Effector memory CD8-positive, alpha-beta T cell (primary cell): ENCODE data around the gene RGS12.

ENCODE experiments used
- ATAC-seq: fragments of 150-1000 bp; cut with Tn5 transposase; replicated peaks from 2 replicates; pipeline ENCODE4 v1.10.0; 2021; ENCODE audit warnings: mild to moderate bottlenecking, moderate library complexity
- DNase-seq, 3 experiments: peaks; one replicate each; pipeline ENCODE4 v3.0.0; 2021
- H3K27ac Mint-ChIP-seq, 2 donors: one replicate each; pipeline ENCODE4 v1.8.0; 2022; ENCODE audit warnings: mild to moderate bottlenecking in 2 of 2, mixed read lengths in 2 of 2, moderate library complexity in 2 of 2
- H3K27me3 Mint-ChIP-seq, 2 donors: one replicate each; pipeline ENCODE4 v1.8.0; 2022; ENCODE audit warnings: mixed read lengths in 2 of 2
- H3K36me3 Mint-ChIP-seq: one replicate; pipeline ENCODE4 v1.8.0; 2022; ENCODE audit warnings: mild to moderate bottlenecking, moderate library complexity, mixed read lengths; ENCODE audit not compliant: insufficient read depth
- H3K4me1 Mint-ChIP-seq, 2 donors: one replicate each; pipeline ENCODE4 v1.8.0; 2022; ENCODE audit warnings: low read depth in 2 of 2, mixed read lengths in 2 of 2
- H3K4me3 Mint-ChIP-seq, 2 donors: one replicate each; pipeline ENCODE4 v1.8.0; 2022; ENCODE audit warnings: mild to moderate bottlenecking in 2 of 2, mixed read lengths in 2 of 2, moderate library complexity in 2 of 2
- H3K9me3 Mint-ChIP-seq, 2 donors: one replicate each; pipeline ENCODE4 v1.8.0; 2022; ENCODE audit warnings: mixed read lengths in 2 of 2
- total RNA-seq, 9 experiments: gene quantifications; one replicate each; lab custom pipeline; 2026; lab: John Stamatoyannopoulos, UW

The RGS12 gene, protein sequence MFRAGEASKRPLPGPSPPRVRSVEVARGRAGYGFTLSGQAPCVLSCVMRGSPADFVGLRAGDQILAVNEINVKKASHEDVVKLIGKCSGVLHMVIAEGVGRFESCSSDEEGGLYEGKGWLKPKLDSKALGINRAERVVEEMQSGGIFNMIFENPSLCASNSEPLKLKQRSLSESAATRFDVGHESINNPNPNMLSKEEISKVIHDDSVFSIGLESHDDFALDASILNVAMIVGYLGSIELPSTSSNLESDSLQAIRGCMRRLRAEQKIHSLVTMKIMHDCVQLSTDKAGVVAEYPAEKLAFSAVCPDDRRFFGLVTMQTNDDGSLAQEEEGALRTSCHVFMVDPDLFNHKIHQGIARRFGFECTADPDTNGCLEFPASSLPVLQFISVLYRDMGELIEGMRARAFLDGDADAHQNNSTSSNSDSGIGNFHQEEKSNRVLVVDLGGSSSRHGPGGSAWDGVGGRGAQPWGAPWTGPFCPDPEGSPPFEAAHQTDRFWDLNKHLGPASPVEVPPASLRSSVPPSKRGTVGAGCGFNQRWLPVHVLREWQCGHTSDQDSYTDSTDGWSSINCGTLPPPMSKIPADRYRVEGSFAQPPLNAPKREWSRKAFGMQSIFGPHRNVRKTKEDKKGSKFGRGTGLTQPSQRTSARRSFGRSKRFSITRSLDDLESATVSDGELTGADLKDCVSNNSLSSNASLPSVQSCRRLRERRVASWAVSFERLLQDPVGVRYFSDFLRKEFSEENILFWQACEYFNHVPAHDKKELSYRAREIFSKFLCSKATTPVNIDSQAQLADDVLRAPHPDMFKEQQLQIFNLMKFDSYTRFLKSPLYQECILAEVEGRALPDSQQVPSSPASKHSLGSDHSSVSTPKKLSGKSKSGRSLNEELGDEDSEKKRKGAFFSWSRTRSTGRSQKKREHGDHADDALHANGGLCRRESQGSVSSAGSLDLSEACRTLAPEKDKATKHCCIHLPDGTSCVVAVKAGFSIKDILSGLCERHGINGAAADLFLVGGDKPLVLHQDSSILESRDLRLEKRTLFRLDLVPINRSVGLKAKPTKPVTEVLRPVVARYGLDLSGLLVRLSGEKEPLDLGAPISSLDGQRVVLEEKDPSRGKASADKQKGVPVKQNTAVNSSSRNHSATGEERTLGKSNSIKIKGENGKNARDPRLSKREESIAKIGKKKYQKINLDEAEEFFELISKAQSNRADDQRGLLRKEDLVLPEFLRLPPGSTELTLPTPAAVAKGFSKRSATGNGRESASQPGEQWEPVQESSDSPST (N-terminal part only)
- 3.1 to 16.1 (median 6.3) reads per million in 9 experiments for total RNA-seq

DNA sequence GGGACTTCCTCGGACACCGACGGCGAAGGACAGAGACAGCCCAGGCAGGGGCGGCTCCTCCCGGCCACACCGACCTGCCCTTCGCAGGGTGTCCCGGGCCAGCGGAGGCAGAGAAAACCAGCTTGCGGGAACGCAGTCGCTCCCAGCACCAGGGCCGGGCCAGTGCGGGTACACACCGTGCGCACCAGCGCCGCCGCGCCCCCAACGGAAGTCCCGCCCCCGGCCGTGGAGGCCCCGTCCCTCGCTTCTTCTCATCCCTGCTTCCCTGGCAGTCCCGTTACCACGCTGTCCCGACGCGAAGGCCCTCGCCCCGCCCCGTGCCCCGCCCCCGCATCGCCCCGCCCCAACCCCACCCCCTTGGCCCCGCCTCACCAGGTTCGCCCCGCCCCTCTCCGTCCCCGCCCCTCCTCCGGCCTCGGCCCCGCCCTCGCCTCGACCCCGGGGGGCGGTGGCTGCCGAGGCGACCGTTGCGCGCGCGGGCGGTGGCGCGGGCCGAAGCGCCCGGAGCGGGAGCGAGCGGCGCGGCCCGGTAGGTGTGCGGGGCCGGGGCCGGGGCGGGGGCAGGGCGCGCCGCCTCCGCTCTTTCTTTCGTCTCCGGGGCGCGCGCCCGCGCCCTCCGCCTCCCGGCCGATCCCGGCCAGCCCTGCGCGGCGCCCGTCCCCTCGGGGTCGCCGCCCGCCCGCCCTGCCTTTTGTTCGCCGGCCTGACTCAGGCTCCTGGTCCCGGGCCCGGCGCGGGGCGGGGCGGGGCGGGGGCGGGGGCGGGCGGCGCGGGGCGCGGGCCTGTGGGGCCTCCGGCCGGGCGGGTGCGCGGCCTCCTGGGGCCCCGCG, at the start of gene RGS12:
Gene RGS12 (plus strand): TSS at position 451 of the 830 bp plus-strand sequence. CDS start 23,150 bp downstream, outside the sequence.
- Mint-ChIP-seq H3K9me3 (no peaks in the 10 kb centered on the region), H3K27ac (peak within 1 kb of the TSS; percentile 86 to 90), H3K4me1 (peaks cover 22% of the 10 kb centered on the region in 2 donors), H3K27me3 (peaks cover 0 to 22% of the 10 kb centered on the region in 2 donors), H3K36me3 (peaks cover 3% of the 10 kb centered on the region), H3K4me3 (peak within 1 kb of the TSS; percentile 85 to 96)
- DNase-seq (peak; percentile 68 to 78 (median 70)), ATAC-seq (peak; percentile 82)

- H3K9me3 Mint-ChIP-seq, result no peaks in the 10 kb centered on the region
- H3K27me3 Mint-ChIP-seq, result no peaks in the 10 kb centered on the region
- H3K36me3 Mint-ChIP-seq, result peaks cover 27% of the 10 kb centered on the region
- peak overlapping the region; percentile 39 to 78 for H3K27ac Mint-ChIP-seq
- no peak overlapping the region for H3K4me3 Mint-ChIP-seq
- DNase-seq (no peak), ATAC-seq (no peak)
- peaks cover 4 to 11% of the 10 kb centered on the region in 2 donors for H3K4me1 Mint-ChIP-seq
Measured at GRCh38 chr4:3243136-3243780, 49.6 kb upstream of the RGS12 start.

- H3K9me3 Mint-ChIP-seq, result no peaks in the 10 kb centered on the region
- H3K27ac Mint-ChIP-seq, result peak overlapping the region; percentile 39 to 78
- no peaks in the 10 kb centered on the region for H3K27me3 Mint-ChIP-seq
- H3K4me1 Mint-ChIP-seq, result peaks cover 4 to 11% of the 10 kb centered on the region in 2 donors
- no peak for ATAC-seq
- no peak overlapping the region for H3K4me3 Mint-ChIP-seq
- no peak for DNase-seq
- H3K36me3 Mint-ChIP-seq, result peaks cover 22% of the 10 kb centered on the region
Measured at GRCh38 chr4:3244002-3244401, 48.8 kb upstream of the RGS12 start.

DNA sequence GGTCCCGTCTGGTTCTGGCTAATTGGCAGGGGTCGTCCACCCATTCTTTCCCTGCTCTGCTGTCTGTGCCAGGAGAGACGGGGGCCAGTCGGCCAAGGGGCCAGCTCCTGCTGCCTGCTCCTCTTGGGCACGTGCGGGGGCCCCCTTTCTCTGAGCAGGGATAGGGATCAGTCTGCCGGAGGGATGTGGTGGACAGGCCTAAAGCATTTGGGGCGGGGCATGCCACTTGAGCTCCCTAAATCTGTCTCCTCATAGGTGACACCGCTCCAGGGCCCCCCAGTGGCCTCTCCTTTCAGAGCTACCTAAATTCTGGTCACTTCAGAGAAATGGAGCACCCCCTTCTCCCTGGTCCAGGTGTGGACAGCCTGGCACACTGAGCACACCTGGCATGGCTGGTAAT, 48.1 kb upstream of the RGS12 start:
- peak overlapping the region in 1 of 2 donors; percentile 31 for H3K27ac Mint-ChIP-seq
- H3K4me3 Mint-ChIP-seq, result no peak overlapping the region
- H3K36me3 Mint-ChIP-seq, result peaks cover 19% of the 10 kb centered on the region
- H3K9me3 Mint-ChIP-seq, result no peaks in the 10 kb centered on the region
- DNase-seq, result no peak
- peaks cover 4 to 11% of the 10 kb centered on the region in 2 donors for H3K4me1 Mint-ChIP-seq
- no peaks in the 10 kb centered on the region for H3K27me3 Mint-ChIP-seq
- no peak for ATAC-seq

- H3K27me3 Mint-ChIP-seq, result no peaks in the 10 kb centered on the region
- peak overlapping the region in 1 of 2 donors; percentile 60 for H3K27ac Mint-ChIP-seq
- H3K4me3 Mint-ChIP-seq, result no peak overlapping the region
- peaks cover 15% of the 10 kb centered on the region for H3K36me3 Mint-ChIP-seq
- no peak for ATAC-seq
- H3K9me3 Mint-ChIP-seq, result no peaks in the 10 kb centered on the region
- peaks cover 4 to 12% of the 10 kb centered on the region in 2 donors for H3K4me1 Mint-ChIP-seq
- DNase-seq, result no peak
Measured at GRCh38 chr4:3245676-3246075, 47.1 kb upstream of the RGS12 start.

DNA sequence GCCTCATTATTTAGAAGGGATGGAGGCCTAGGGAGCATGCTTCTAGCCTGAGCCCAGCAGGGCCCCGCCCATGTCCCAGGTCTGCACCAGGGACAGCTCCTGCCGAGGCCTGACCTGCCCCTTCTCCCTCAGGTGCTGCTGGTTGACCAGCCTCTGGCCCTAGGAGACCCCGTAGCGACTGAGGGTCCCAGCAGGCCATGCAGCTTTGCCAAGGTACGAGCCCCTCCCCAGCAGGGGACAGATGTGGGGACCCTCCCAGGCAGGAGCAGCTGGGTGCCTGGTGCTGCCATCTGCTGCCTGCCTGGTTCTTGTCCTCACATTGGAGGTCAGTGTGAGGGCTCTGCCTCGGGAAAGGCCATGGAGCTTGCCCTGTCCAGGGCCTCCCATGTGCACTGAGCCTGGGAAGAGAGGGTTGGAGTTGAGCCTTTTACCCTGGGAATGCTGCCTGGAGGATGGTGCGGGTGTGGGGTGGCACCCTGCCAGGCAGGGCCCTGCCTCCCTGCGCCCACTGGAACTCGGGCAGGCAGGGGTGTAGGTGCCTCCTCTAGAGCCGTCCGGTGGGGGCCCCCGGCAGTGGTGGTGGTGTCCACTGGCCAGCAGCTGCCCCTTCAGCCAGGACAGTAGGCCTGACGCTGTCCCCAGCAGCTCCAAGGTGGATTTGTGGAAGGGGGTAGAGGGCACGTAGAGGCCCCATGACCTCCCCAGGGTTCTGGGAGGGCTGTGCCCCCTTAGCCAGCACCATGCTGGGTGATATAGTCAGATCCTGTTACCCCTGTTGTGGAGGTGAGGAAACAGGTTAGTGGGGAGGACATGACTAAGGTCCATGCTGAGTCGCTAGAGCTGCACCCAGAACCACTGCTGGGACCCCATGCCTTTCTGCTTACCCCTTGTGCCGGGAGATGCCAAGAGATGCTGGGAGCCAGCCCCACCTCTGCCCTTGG, 46.1 kb upstream of the RGS12 start:
- DNase-seq, result no peak
- Mint-ChIP-seq H3K4me1 (peaks cover 4 to 12% of the 10 kb centered on the region in 2 donors), H3K36me3 (peaks cover 10% of the 10 kb centered on the region), H3K9me3 (no peaks in the 10 kb centered on the region), H3K27me3 (no peaks in the 10 kb centered on the region), H3K27ac (peak overlapping the region; percentile 51 to 60), H3K4me3 (no peak overlapping the region)
- no peak for ATAC-seq

- Mint-ChIP-seq H3K27ac (no peak overlapping the region), H3K4me1 (peaks cover 4 to 12% of the 10 kb centered on the region in 2 donors), H3K4me3 (no peak overlapping the region), H3K27me3 (no peaks in the 10 kb centered on the region), H3K36me3 (peaks cover 6% of the 10 kb centered on the region), H3K9me3 (no peaks in the 10 kb centered on the region)
- ATAC-seq (no peak), DNase-seq (no peak)
Measured at GRCh38 chr4:3247399-3248177, 45.2 kb upstream of the RGS12 start.

GRCh38 chr4:3248178-3248480, 44.7 kb upstream of the RGS12 start:
- no peak for DNase-seq
- peaks cover under 1% of the 10 kb centered on the region for H3K36me3 Mint-ChIP-seq
- H3K4me1 Mint-ChIP-seq, result peaks cover 4 to 9% of the 10 kb centered on the region in 2 donors
- ATAC-seq, result no peak
- no peak overlapping the region for H3K4me3 Mint-ChIP-seq
- H3K27me3 Mint-ChIP-seq, result no peaks in the 10 kb centered on the region
- H3K9me3 Mint-ChIP-seq, result no peaks in the 10 kb centered on the region
- no peak overlapping the region for H3K27ac Mint-ChIP-seq

GRCh38 chr4:3248811-3249661, 43.8 kb upstream of the RGS12 start, which contains the start of gene MSANTD1:
Gene MSANTD1, plus strand, starts transcription at chr4:3249159. Its CDS starts 64 bp downstream, at chr4:3249223.
- Mint-ChIP-seq H3K4me3 (no peak within 1 kb of the TSS), H3K36me3 (no peaks in the 10 kb centered on the region), H3K27ac (no peak within 1 kb of the TSS), H3K9me3 (no peaks in the 10 kb centered on the region), H3K27me3 (no peaks in the 10 kb centered on the region), H3K4me1 (peaks cover 0 to 5% of the 10 kb centered on the region in 2 donors)
- ATAC-seq, result no peak
- DNase-seq, result no peak

DNA sequence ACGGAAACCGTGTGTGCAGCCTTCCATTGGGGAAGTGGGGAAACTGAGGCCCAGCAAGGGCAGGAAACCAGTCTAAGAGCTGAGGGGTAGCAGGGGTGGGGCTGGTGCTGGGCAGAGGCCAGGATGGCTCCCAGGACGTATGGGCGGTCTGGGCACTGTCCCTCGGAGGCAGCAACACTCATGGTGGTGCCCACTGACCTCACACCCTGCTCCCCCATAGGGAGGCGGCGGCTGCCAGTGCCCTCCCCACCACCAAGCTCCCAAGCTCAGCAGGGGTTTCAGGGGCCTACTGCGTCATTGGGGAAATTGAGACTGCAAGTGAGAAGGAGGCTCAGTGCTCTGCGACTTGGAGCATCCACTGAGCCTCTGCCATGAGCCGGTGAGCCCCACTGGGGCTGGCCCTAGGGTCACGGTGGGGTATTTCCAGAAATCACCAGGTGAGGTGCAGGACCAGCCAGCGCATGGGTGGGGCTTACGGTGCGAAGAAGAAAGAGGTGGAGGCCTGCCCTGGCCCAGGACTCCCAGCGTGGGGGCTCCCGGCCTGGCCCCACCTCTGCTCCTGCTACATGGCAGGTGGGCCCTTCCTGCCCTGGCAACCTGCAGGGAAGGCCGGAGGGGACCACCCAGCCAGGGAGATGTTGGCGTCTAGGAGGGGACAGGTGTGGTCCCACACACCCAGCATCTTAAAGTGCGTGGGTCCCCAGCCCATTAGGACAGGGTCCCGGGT, 42.9 kb upstream of the RGS12 start:
- Mint-ChIP-seq H3K36me3 (no peaks in the 10 kb centered on the region), H3K4me3 (no peak overlapping the region), H3K9me3 (no peaks in the 10 kb centered on the region), H3K27me3 (no peaks in the 10 kb centered on the region), H3K27ac (no peak overlapping the region), H3K4me1 (peaks cover 0 to 5% of the 10 kb centered on the region in 2 donors)
- DNase-seq (no peak), ATAC-seq (no peak)
